AG04449 (cell line): ENCODE measurements around the gene KCNMA1.

Experiments used
- CTCF ChIA-PET: fragments of 350-600 bp; formaldehyde crosslinking; extraction: SDS; loops from one replicate; lab custom pipeline; 2021; ENCODE audit warnings: antibody characterized with exemption; lab: Yijun Ruan, JAX
- POLR2A ChIA-PET: fragments of 400-600, 350-600 bp; formaldehyde crosslinking; extraction: SDS; loops from one replicate; lab custom pipeline; 2020; ENCODE audit warnings: antibody characterized with exemption, inconsistent platforms; lab: Yijun Ruan, JAX
- DNase-seq: peaks from one replicate; pipeline ENCODE4 v3.0.0-alpha.2; 2010; ENCODE audit warnings: low read depth, low spot score
- H3K4me3 ChIP-seq: 2 replicates; pipeline ENCODE4 v1.5.1; 2011; ENCODE audit warnings: low read depth, mild to moderate bottlenecking, control low read depth, low read length
- CTCF ChIP-seq: IDR thresholded peaks from one replicate; pipeline ENCODE4 v1.5.1; 2011; ENCODE audit warnings: mild to moderate bottlenecking, moderate library complexity, low read length, control low read depth, inconsistent platforms; ENCODE audit not compliant: insufficient read depth; ENCODE audit errors: missing control alignments

Gene KCNMA1

DNA sequence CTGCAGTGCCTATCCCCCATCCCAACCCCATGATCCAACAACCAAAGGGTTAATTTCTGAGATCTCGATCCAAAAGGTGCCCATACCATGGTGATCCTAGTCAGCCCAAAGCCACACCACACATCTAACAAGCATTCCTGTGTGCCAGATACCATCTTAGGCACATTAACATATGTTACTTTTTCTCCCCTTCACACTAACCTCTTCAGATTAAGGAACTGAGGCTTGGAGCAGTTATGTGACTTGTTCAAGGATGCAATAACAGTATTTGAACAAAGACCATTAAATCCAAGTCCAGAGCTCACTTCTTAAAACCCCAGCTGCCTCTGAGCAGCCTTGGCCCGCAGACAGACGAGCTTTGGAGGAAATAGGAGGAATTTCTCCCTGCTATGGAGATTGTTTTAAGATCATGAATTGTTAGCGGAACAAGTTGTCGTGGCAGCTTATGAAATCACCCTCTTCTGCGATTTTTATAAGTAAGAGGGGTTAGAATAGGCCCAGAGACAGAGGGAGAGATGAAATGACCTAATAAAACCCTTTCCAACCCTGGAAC, 327.2 kb downstream of the KCNMA1 start:
- DNase-seq = no peak
- ChIA-PET POLR2A (no interaction called here), CTCF (no interaction called here)
- no peak overlapping the region for H3K4me3 ChIP-seq
- no peak for TF ChIP-seq CTCF

GRCh38 chr10:77309509-77309908, 328.1 kb downstream of the KCNMA1 start:
- no peak for TF ChIP-seq CTCF
- ChIA-PET POLR2A (no interaction called here), CTCF (no interaction called here)

GRCh38 chr10:77309092-77309491, 328.5 kb downstream of the KCNMA1 start:
- no peak for TF ChIP-seq CTCF
- H3K4me3 ChIP-seq = no peak overlapping the region
- ChIA-PET CTCF (interaction anchor here (0.9 kb wide), 1 partner anchor 402 kb away, joined by 3 read pairs; no protein-coding TSS in a partner anchor), POLR2A (no interaction called here)
- DNase-seq = no peak

More at GRCh38 chr10:77309509-77309908, 328.1 kb downstream of the KCNMA1 start:
- H3K4me3 ChIP-seq = no peak overlapping the region
- no peak for DNase-seq

DNA sequence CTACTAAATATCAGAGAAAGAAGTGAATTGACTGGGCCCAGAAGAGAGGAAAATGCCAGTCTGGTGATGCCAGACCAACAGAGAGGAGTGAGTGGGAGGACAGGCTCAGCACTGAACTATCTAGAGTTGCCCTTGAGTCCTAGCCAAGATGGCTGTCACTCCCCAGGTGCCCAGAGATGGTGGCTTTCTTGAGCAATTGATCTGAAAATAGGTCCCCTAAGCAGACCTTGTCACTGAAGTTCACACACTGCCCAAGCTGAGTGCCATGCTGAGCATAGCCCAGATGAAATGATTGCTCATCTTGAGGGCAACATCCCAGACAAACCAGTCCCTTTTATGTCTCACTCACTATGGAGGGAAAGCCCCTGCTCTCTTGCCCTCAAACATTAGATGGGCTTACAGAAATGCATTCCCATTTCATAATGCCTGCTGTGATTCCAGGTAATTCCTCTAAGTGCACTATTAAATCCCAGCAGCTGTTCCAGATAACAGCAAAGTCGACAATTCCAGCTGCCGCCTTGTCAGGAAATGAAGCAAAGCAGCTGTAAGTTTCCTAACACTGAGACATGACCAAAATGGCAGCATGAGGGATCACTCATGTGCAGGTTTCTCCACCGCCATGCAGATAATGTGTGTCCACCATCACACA, 329.4 kb downstream of the KCNMA1 start:
- H3K4me3 ChIP-seq = no peak overlapping the region
- no peak for DNase-seq
- ChIA-PET POLR2A (interaction anchor here (0.6 kb wide), 1 partner anchor 38 kb away, joined by 3 read pairs; no protein-coding TSS in a partner anchor), CTCF (interaction anchor here (0.9 kb wide), 1 partner anchor 403 kb away, joined by 3 read pairs; no protein-coding TSS in a partner anchor)
- no peak for TF ChIP-seq CTCF

DNA sequence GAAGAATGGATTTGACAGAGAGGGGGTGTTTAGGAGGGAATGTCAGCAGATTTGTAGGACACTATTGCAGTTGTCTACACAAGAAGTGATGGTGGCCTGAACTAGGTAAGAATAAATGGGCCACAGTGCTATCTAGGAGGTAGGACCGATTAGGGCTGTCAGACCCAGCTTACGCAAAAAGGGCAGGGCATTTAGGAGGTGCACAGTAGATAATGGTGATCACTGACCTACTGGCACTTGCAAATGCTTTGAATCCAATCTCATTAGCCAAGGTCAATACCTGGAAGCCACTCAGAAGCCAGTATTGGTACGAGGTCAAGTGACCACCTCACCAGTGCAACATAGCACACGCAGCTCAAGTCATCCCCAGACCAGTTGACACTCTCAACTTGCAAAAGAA, 330.9 kb downstream of the KCNMA1 start:
- ChIA-PET POLR2A (no interaction called here), CTCF (interaction anchor here (0.8 to 3.3 kb wide), 5 partner anchors 9 to 338 kb away, joined by 3 to 19 read pairs (median 4); no protein-coding TSS in a partner anchor)

More for the DNA sequence above, 330.9 kb downstream of the KCNMA1 start:
- TF ChIP-seq CTCF = no peak
- H3K4me3 ChIP-seq = no peak overlapping the region
- DNase-seq = no peak
